ENCODE results near the gene NOX1. TPM values are rescaled to one million over a fixed set of nuclear protein-coding genes. Genes with fewer than 3 reads are reported as not detected.

The NOX1 gene
- total and polyA plus RNA-seq, 2 of the 13 experiments (the other 11 are each of a cell fraction or from before 2014, with no cell fraction given) = 0.07 TPM; not detected in 1

DNA sequence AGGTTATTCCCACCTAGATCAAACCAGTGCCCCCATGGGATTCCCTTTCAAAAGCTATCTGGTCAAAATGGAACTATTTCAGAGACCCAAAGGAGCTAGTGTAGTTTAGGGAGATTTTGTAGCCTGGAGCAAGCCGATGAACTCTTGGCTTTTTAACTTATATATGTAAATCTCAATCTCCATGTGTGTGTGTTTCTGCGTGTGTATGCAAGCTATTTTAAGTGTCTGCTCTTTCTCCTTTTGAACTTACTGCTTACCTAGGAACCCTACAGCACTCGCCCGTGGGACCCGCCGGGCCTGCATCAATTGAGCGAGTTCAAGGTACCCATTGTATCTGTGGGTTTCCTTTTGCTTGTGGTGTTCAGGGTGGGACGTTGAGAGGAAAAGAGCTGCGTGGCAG lies 43.6 kb downstream of the NOX1 start:
- intact Hi-C loops (cut with micrococcal nuclease; ENCODE audit: unreplicated experiment) = no loop called here
- Histone ChIP-seq H3K9ac (ENCODE audit: insufficient read depth, low read depth, low read length) (no peak overlapping the region), H3K4me1 (ENCODE audit: insufficient read depth, low read length) (no peaks in the 10 kb centered on the region), H3K9me3 (ENCODE audit: low read length) (no peaks in the 10 kb centered on the region), H2AFZ (ENCODE audit: low read length) (no peak overlapping the region), H3K4me3 (replicated peaks in 1 of 3; ENCODE audit: insufficient read depth in 1 of 3, low read depth in 2 of 3, low read length in 3 of 3) (no peak overlapping the region), H3K27me3 (ENCODE audit: control insufficient read depth in 1 of 2, insufficient read depth in 2 of 2, low read length in 2 of 2) (no peaks in the 10 kb centered on the region), H3K4me2 (ENCODE audit: low read depth, low read length) (no peak overlapping the region), H3K36me3 (replicated peaks in 1 of 2; ENCODE audit: control insufficient read depth in 1 of 2, insufficient read depth in 2 of 2, low read length in 2 of 2) (peaks cover 5 to 30% of the 10 kb centered on the region in 2 experiments; a peak in 4 of 5 replicates), H4K20me1 (ENCODE audit: insufficient read depth, low read length) (no peaks in the 10 kb centered on the region), H3K79me2 (ENCODE audit: insufficient read depth, low read length) (no peaks in the 10 kb centered on the region), H3K27ac (ENCODE audit: extremely low read length, insufficient read depth, low read length) (no peak overlapping the region)
- CTCF ChIA-PET (ENCODE audit: low intra/inter-chr PET ratio, low total read pairs) = no interaction called here
- POLR2A ChIA-PET = interaction anchor here (1.3 kb wide), 1 partner anchor 10 kb away, joined by 3 read pairs; the partner anchor contains the start of gene CSTF2
- TF ChIP-seq XRCC5 (optimal IDR thresholded peaks at IDR 0.05; ENCODE audit: low read length) (no peak), ZNF776 (CRISPR knock-in tag; IDR thresholded peaks at IDR 0.05) (no peak), SUZ12 (IDR thresholded peaks at IDR 0.05; ENCODE audit: low read depth, low read length) (no peak), ZNF569 (CRISPR knock-in tag; IDR thresholded peaks at IDR 0.05; ENCODE audit: borderline replicate concordance) (no peak), MAF1 (CRISPR knock-in tag; IDR thresholded peaks at IDR 0.05; ENCODE audit: borderline replicate concordance) (no peak), ELF3 (CRISPR knock-in tag; IDR thresholded peaks at IDR 0.05) (no peak), CCDC6 (CRISPR knock-in tag; IDR thresholded peaks at IDR 0.05) (no peak), WIZ (CRISPR knock-in tag; IDR thresholded peaks at IDR 0.05) (no peak), ATAD3A (CRISPR knock-in tag; IDR thresholded peaks at IDR 0.05) (no peak), ZFP82 (CRISPR knock-in tag; IDR thresholded peaks at IDR 0.05; ENCODE audit: borderline replicate concordance) (no peak)
- TF ChIP-seq, protein P1, sequence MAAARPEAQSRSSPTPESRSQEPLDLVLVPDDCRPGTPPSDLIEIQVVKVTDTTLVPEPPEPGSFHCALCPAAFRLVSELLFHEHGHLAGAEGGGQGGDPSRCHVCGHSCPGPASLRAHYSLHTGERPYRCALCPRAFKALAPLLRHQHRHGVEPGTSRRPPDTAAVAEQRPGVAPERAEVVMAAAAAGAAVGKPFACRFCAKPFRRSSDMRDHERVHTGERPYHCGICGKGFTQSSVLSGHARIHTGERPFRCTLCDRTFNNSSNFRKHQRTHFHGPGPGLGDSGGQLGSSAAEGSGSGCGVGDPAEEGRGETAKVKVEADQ (CRISPR knock-in tag; IDR thresholded peaks at IDR 0.05; ENCODE audit: borderline replicate concordance) = no peak
- no peak for FAIRE-seq
- WGBS (ENCODE audit: low lambda C conversion rate) = 92% methylated on average over 9 of the region's 9 CpGs
- no peak for ATAC-seq
- in situ Hi-C loops (cut with HindIII; ENCODE audit: extremely low pct_ligation_motif_present, low pct_unique_long_range_greater_than_20kb) = no loop called here
- no peak for DNase-seq (ENCODE audit: low spot score)
- no TSS peak for BruUV-seq (replicated peaks)
